Endothelial cell (in vitro differentiated cells): Measurements from ENCODE around the gene PKLR. TPM values are rescaled to one million over a fixed set of nuclear protein-coding genes. Genes with fewer than 3 reads are reported as not detected.

Source experiments
- DNase-seq: peaks from one replicate; pipeline ENCODE4 v3.0.0; 2021; ENCODE audit warnings: low spot score
- H3K27ac Mint-ChIP-seq: one replicate; pipeline ENCODE4 v1.8.0; 2021; ENCODE audit warnings: mixed read lengths, inconsistent platforms; ENCODE audit not compliant: unreplicated experiment
- H3K27me3 Mint-ChIP-seq: one replicate; pipeline ENCODE4 v1.8.0; 2021; ENCODE audit warnings: mild to moderate bottlenecking, moderate library complexity, mixed read lengths, inconsistent platforms; ENCODE audit not compliant: unreplicated experiment
- H3K36me3 Mint-ChIP-seq: one replicate; pipeline ENCODE4 v1.8.0; 2021; ENCODE audit warnings: mild to moderate bottlenecking, low read depth, mixed read lengths, inconsistent platforms; ENCODE audit not compliant: unreplicated experiment
- H3K4me1 Mint-ChIP-seq: one replicate; pipeline ENCODE4 v1.8.0; 2021; ENCODE audit warnings: mild to moderate bottlenecking, mixed read lengths, inconsistent platforms; ENCODE audit not compliant: unreplicated experiment
- H3K4me3 Mint-ChIP-seq: one replicate; pipeline ENCODE4 v1.8.0; 2021; ENCODE audit warnings: mild to moderate bottlenecking, mixed read lengths, inconsistent platforms; ENCODE audit not compliant: unreplicated experiment
- H3K9me3 Mint-ChIP-seq: one replicate; pipeline ENCODE4 v1.8.0; 2021; ENCODE audit warnings: mixed read lengths, inconsistent platforms; ENCODE audit not compliant: unreplicated experiment
- CTCF ChIP-seq: fragments of 200-600 bp; sonication (generic); IDR thresholded peaks from one replicate; pipeline ENCODE4 v1.5.0; 2021; ENCODE audit warnings: antibody characterized with exemption; ENCODE audit not compliant: unreplicated experiment
- total RNA-seq: library from RNA; stranded (reverse); fragmentation: NEBNext Ultra II Directional; extraction: Animal tissue kit (Norgen Biotek cat#: 25700); gene quantifications from one replicate; pipeline ENCODE4 v1.2.1, GENCODE V29; 2021; ENCODE audit not compliant: unreplicated experiment

The PKLR gene
- total RNA-seq, 1 donor from 2014 or later, result not detected

GRCh38 chr1:155327981-155328380 lies 26.7 kb upstream of the PKLR start:
- H3K4me3 Mint-ChIP-seq, result no peak overlapping the region
- peaks cover 9% of the 10 kb centered on the region for H3K4me1 Mint-ChIP-seq
- TF ChIP-seq CTCF, result no peak
- DNase-seq, result no peak
- H3K27me3 Mint-ChIP-seq, result peaks cover 4% of the 10 kb centered on the region
- H3K9me3 Mint-ChIP-seq, result no peaks in the 10 kb centered on the region
- peaks cover 22% of the 10 kb centered on the region for H3K36me3 Mint-ChIP-seq
- no peak overlapping the region for H3K27ac Mint-ChIP-seq

- no peak for TF ChIP-seq CTCF
- no peaks in the 10 kb centered on the region for H3K9me3 Mint-ChIP-seq
- DNase-seq, result no peak
- H3K4me3 Mint-ChIP-seq, result peak overlapping the region; percentile 87
- no peak overlapping the region for H3K27ac Mint-ChIP-seq
- peaks cover 16% of the 10 kb centered on the region for H3K4me1 Mint-ChIP-seq
- H3K27me3 Mint-ChIP-seq, result peaks cover 10% of the 10 kb centered on the region
- peaks cover 22% of the 10 kb centered on the region for H3K36me3 Mint-ChIP-seq
Measured at GRCh38 chr1:155326631-155327037, 25.4 kb upstream of the PKLR start.

GRCh38 chr1:155326020-155326526 lies 24.8 kb upstream of the PKLR start:
- peaks cover 10% of the 10 kb centered on the region for H3K27me3 Mint-ChIP-seq
- peaks cover 19% of the 10 kb centered on the region for H3K36me3 Mint-ChIP-seq
- H3K4me1 Mint-ChIP-seq, result peaks cover 19% of the 10 kb centered on the region
- no peaks in the 10 kb centered on the region for H3K9me3 Mint-ChIP-seq
- peak overlapping the region; percentile 87 for H3K4me3 Mint-ChIP-seq
- no peak for TF ChIP-seq CTCF
- H3K27ac Mint-ChIP-seq, result peak overlapping the region; percentile 36
- DNase-seq, result no peak

GRCh38 chr1:155325603-155325893 lies 24.3 kb upstream of the PKLR start:
- Mint-ChIP-seq H3K4me3 (peak overlapping the region; percentile 87), H3K9me3 (no peaks in the 10 kb centered on the region), H3K27ac (peak overlapping the region; percentile 36), H3K36me3 (peaks cover 14% of the 10 kb centered on the region), H3K4me1 (peaks cover 20% of the 10 kb centered on the region), H3K27me3 (peaks cover 10% of the 10 kb centered on the region)
- TF ChIP-seq CTCF, result no peak
- no peak for DNase-seq

- TF ChIP-seq CTCF, result no peak
- Mint-ChIP-seq H3K4me3 (peak overlapping the region; percentile 95), H3K4me1 (peaks cover 26% of the 10 kb centered on the region), H3K9me3 (no peaks in the 10 kb centered on the region), H3K27me3 (peaks cover 10% of the 10 kb centered on the region), H3K27ac (no peak overlapping the region), H3K36me3 (peaks cover 11% of the 10 kb centered on the region)
- peak; percentile 63 for DNase-seq
Measured at GRCh38 chr1:155324717-155325602, 23.7 kb upstream of the PKLR start.
